HEK293T (cell line): Measurements from ENCODE around the gene RNF7.

Source experiments
- CTCF ChIA-PET: fragments of 350-600 bp; formaldehyde crosslinking; extraction: SDS; loops from one replicate; lab custom pipeline; 2021; ENCODE audit warnings: antibody characterized with exemption, inconsistent platforms; lab: Yijun Ruan, JAX
- POLR2A ChIA-PET: fragments of 350-600 bp; formaldehyde crosslinking; extraction: SDS; loops from one replicate; lab custom pipeline; 2020; ENCODE audit warnings: antibody characterized with exemption, inconsistent platforms; lab: Yijun Ruan, JAX
- DNase-seq: peaks from one replicate; pipeline ENCODE4 v3.0.0; 2012; ENCODE audit warnings: mixed read lengths; ENCODE audit errors: extremely low spot score
- ARNT ChIP-seq: fragments of 450-650 bp; IDR thresholded peaks from 2 replicates; pipeline ENCODE4 v1.6.1; 2017; ENCODE audit warnings: mild to moderate bottlenecking
- BHLHE40 ChIP-seq: fragments of 450-650 bp; IDR thresholded peaks from 2 replicates; pipeline ENCODE4 v1.6.1; 2016; ENCODE audit warnings: mild to moderate bottlenecking, moderate library complexity, borderline replicate concordance
- CTBP1 ChIP-seq: fragments of 450-650 bp; IDR thresholded peaks from 2 replicates; pipeline ENCODE4 v1.6.1; 2016; ENCODE audit warnings: borderline replicate concordance
- ELF4 ChIP-seq: fragments of 450-650 bp; IDR thresholded peaks from 2 replicates; pipeline ENCODE4 v1.6.1; 2017; ENCODE audit warnings: antibody characterized with exemption
- FOXA1 ChIP-seq: fragments of 450-650 bp; IDR thresholded peaks from 2 replicates; pipeline ENCODE4 v1.6.1; 2016; ENCODE audit warnings: mild to moderate bottlenecking
- FOXK2 ChIP-seq: fragments of 450-650 bp; IDR thresholded peaks from 2 replicates; pipeline ENCODE4 v1.6.1; 2016; ENCODE audit warnings: mild to moderate bottlenecking
- FOXM1 ChIP-seq: fragments of 450-650 bp; IDR thresholded peaks from 2 replicates; pipeline ENCODE4 v1.6.1; 2017; ENCODE audit warnings: mild to moderate bottlenecking, borderline replicate concordance
- HDGF ChIP-seq: fragments of 450-650 bp; IDR thresholded peaks from 2 replicates; pipeline ENCODE4 v1.6.1; 2017; ENCODE audit warnings: antibody characterized with exemption, borderline replicate concordance
- L3MBTL2 ChIP-seq: fragments of 450-650 bp; conservative IDR thresholded peaks from 2 replicates; pipeline ENCODE4 v1.6.1; 2016; ENCODE audit warnings: mild to moderate bottlenecking
- LEF1 ChIP-seq: fragments of 450-650 bp; IDR thresholded peaks from 2 replicates; pipeline ENCODE4 v1.6.1; 2017; ENCODE audit warnings: mild to moderate bottlenecking, borderline replicate concordance
- NFRKB ChIP-seq: fragments of 450-650 bp; IDR thresholded peaks from 2 replicates; pipeline ENCODE4 v1.6.1; 2016; ENCODE audit warnings: mild to moderate bottlenecking, moderate library complexity
- SP1 ChIP-seq: fragments of 450-650 bp; IDR thresholded peaks from 2 replicates; pipeline ENCODE4 v1.6.1; 2017
- SUZ12 ChIP-seq: fragments of 450-650 bp; IDR thresholded peaks from 2 replicates; pipeline ENCODE4 v1.6.1; 2016; ENCODE audit warnings: mild to moderate bottlenecking
- TARDBP ChIP-seq: fragments of 450-650 bp; IDR thresholded peaks from 2 replicates; pipeline ENCODE4 v1.6.1; 2016
- ZNF384 ChIP-seq: fragments of 450-650 bp; IDR thresholded peaks from 2 replicates; pipeline ENCODE4 v1.6.1; 2016
- TF ChIP-seq, protein P1 (sequence below): fragments of 450-650 bp; IDR thresholded peaks from 2 replicates; pipeline ENCODE4 v1.6.1; 2016

The RNF7 gene

DNA sequence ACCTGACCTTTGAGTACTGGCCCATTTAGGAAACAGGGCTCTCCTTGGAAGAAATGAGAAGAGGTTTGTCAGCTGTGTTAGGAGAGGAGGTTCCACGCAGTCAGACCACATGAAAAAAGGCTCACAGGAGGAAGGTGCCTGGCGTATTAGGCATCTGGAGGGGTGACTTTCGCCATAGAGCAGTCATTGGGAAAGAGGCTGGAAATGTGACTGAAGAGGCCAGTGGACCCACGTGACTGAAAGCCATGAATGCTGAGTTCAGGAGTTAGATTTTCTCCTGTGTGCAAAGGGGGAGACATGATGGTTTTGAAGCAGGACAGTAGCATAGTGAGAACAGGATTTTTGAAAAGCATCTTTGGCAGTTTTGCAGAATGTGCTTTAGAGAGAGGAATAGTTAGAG, 29.7 kb upstream of the RNF7 start:
- TF ChIP-seq TARDBP, result no peak
- TF ChIP-seq SP1, result no peak
- DNase-seq, result no peak
- POLR2A ChIA-PET, result no interaction called here
- CTCF ChIA-PET, result no interaction called here

DNA sequence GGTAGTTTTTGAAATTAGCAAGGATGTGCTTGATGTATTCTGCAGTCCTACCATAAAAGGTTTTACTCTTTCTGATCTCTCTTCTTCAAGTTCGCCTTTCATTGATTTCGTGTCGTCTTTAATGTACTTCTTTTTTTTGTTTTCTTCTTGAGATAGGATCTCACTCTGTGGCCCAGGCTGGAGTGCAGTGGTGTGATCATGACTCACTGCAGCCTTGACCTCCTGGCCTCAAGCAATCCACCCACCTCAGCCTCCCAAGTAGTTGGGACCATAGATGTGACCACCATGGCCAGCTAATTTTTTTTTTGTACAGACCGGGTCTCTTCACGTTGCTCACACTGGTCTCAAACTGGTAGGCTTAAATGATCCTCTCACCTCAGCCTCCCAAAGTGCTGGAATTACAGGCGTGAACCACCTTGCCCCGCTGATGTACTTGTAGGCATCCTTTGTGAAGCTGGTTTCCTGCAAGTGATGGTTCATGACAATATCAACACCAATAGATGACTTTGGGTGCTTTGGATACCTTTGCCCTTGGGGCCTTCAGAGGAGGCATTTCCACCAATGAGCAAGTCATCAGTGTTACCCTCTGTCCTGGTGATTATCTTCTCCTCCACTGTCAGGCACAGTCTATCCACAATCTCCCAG, 28.9 kb upstream of the RNF7 start:
- no peak for TF ChIP-seq SP1
- TF ChIP-seq FOXA1, result no peak
- no peak for TF ChIP-seq FOXK2
- TF ChIP-seq TARDBP, result no peak
- TF ChIP-seq LEF1, result no peak
- no peak for TF ChIP-seq ZNF384
- TF ChIP-seq SUZ12, result no peak
- TF ChIP-seq ARNT, result no peak
- no peak for TF ChIP-seq FOXM1
- TF ChIP-seq, protein P1, sequence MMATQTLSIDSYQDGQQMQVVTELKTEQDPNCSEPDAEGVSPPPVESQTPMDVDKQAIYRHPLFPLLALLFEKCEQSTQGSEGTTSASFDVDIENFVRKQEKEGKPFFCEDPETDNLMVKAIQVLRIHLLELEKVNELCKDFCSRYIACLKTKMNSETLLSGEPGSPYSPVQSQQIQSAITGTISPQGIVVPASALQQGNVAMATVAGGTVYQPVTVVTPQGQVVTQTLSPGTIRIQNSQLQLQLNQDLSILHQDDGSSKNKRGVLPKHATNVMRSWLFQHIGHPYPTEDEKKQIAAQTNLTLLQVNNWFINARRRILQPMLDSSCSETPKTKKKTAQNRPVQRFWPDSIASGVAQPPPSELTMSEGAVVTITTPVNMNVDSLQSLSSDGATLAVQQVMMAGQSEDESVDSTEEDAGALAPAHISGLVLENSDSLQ, result no peak
- TF ChIP-seq CTBP1, result no peak
- no peak for TF ChIP-seq HDGF
- TF ChIP-seq L3MBTL2, result no peak
- no peak for TF ChIP-seq ELF4
- TF ChIP-seq BHLHE40, result no peak
- no peak for DNase-seq
- POLR2A ChIA-PET, result no interaction called here
- CTCF ChIA-PET, result no interaction called here

DNA sequence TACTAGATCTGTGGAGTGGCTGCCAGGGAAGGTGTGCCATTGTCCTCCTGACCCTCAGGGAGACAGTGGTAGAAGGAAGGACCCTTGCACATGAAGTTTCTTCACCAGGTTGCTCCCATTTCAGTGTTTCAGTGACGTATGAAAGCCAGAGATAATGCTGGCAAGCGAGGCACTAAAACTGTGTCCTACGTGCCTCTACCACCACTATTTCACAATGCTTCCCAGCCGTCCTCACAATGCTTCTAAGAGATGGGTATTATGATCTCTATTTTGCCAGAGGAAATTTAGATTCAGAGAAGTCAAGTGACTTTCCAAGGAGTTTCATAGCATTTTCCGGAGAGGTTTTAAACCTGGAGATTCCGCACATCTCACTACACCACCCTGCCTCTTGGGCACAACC, 28.0 kb upstream of the RNF7 start:
- POLR2A ChIA-PET, result no interaction called here
- no peak for TF ChIP-seq ELF4
- TF ChIP-seq CTBP1, result no peak
- no peak for DNase-seq
- CTCF ChIA-PET, result no interaction called here

- TF ChIP-seq ARNT (no peak), TARDBP (no peak), NFRKB (no peak)
- CTCF ChIA-PET, result no interaction called here
- POLR2A ChIA-PET, result no interaction called here
- DNase-seq, result no peak
Measured at GRCh38 chr3:141710888-141711616, 27.0 kb upstream of the RNF7 start.

- TF ChIP-seq ARNT, result no peak
- TF ChIP-seq CTBP1, result no peak
- TF ChIP-seq FOXK2, result no peak
- no peak for TF ChIP-seq ZNF384
- no peak for TF ChIP-seq ELF4
- no peak for TF ChIP-seq TARDBP
- no peak for TF ChIP-seq HDGF
- TF ChIP-seq SUZ12, result no peak
- TF ChIP-seq L3MBTL2, result no peak
- no peak for TF ChIP-seq SP1
- no peak for TF ChIP-seq FOXA1
- no peak for TF ChIP-seq NFRKB
- no peak for TF ChIP-seq BHLHE40
- DNase-seq, result no peak
- ChIA-PET CTCF (no interaction called here), POLR2A (no interaction called here)
Measured at GRCh38 chr3:141714671-141715070, 23.4 kb upstream of the RNF7 start.

DNA sequence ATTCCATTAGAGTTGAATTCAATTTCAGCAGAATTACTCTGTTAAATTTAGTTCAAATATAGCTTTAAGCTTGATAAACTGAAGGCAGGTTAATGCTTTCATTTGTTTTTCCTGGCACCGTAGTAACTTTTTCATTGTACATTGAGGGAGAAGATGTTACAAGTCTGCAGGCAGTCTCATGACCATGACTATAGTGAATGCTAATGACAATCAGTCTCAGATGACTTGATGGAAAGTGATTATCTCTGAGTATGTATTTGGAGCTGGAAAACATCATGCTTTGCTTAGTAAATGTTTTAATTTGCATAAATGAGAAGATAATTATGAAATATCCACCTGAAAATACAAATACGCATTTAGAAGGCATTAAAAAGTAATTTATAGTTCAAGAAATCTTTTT, 16.0 kb upstream of the RNF7 start:
- ChIA-PET CTCF (no interaction called here), POLR2A (no interaction called here)
- DNase-seq, result no peak
- no peak for TF ChIP-seq SUZ12
- TF ChIP-seq BHLHE40, result no peak
- no peak for TF ChIP-seq FOXK2
- TF ChIP-seq FOXM1, result no peak
- no peak for TF ChIP-seq LEF1
- no peak for TF ChIP-seq SP1
- TF ChIP-seq ARNT, result no peak
- no peak for TF ChIP-seq TARDBP
- TF ChIP-seq HDGF, result no peak
- TF ChIP-seq, protein P1, result no peak

DNA sequence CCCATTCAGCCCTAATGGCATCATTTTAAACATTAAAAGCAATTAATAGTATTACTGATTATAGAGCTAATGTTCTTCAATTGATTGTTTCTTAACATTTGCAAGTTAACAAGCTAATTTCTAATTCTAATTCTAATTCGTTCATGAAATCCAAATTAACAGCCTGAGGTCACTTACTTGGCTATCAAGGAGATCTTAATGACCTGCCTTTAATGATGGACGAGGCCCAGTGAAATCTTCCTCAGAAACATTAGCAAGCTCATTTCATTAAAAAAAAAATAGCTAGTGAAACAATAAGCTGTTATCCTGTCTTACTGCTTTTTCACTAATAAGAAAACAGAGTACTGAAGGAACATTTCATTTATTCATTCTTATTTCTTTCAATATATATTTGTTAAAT, 15.4 kb upstream of the RNF7 start:
- CTCF ChIA-PET, result interaction anchor here (1.0 kb wide), 1 partner anchor 16 kb away, joined by 5 read pairs; the partner anchor contains the start of gene RNF7
- POLR2A ChIA-PET, result interaction anchor here (0.5 kb wide), 1 partner anchor 155 kb away, joined by 3 read pairs; no protein-coding TSS in a partner anchor
- no peak for DNase-seq
- no peak for TF ChIP-seq CTBP1
- no peak for TF ChIP-seq FOXA1
